SU-DHL-6 (cell line): ENCODE results near the gene PER2.
A peak's percentile ranks its signal among the peaks of the same experiment; 100 is the strongest.

ENCODE experiments used
- H2AFZ ChIP-seq: fragments of 200-600 bp; sonication (generic); 2 replicates; pipeline ENCODE4 v1.6.1; 2014; ENCODE audit warnings: low read depth, mild to moderate bottlenecking, moderate library complexity, mixed read lengths, antibody characterized with exemption, low read length; ENCODE audit not compliant: severe bottlenecking
- H3F3A ChIP-seq: fragments of 200-600 bp; shearing (Covaris generic); 2 replicates; pipeline ENCODE4 v1.6.0; 2016; ENCODE audit warnings: antibody characterized with exemption, mild to moderate bottlenecking; ENCODE audit not compliant: insufficient read depth
- H3K27ac ChIP-seq: fragments of 200-600 bp; sonication (generic); 2 replicates; pipeline ENCODE4 v1.5.1; 2016; ENCODE audit warnings: low read depth, mild to moderate bottlenecking, low read length, moderate library complexity, mixed read lengths
- H3K27me3 ChIP-seq: fragments of 200-600 bp; sonication (generic), shearing (Covaris generic); 2 replicates; pipeline ENCODE4 v1.6.0; 2014; ENCODE audit warnings: mild to moderate bottlenecking, low read length
- H3K36me3 ChIP-seq: fragments of 200-600 bp; sonication (generic); 2 replicates; pipeline ENCODE4 v1.6.1; 2014; ENCODE audit warnings: mild to moderate bottlenecking, low read length, mixed read lengths
- H3K4me2 ChIP-seq: fragments of 300-600, 200-600 bp; shearing (Covaris generic), sonication (generic); 2 replicates; pipeline ENCODE4 v1.6.0; 2014; ENCODE audit warnings: low read length, low read depth, mild to moderate bottlenecking; ENCODE audit not compliant: poor library complexity, severe bottlenecking
- H3K4me3 ChIP-seq: fragments of 200-600 bp; sonication (generic); 2 replicates; pipeline ENCODE4 v1.5.1; 2014; ENCODE audit warnings: antibody characterized with exemption, low read length, mild to moderate bottlenecking, mixed read lengths; ENCODE audit not compliant: insufficient read depth, poor library complexity, severe bottlenecking
- H3K79me2 ChIP-seq: fragments of 200-600 bp; sonication (generic); 2 replicates; pipeline ENCODE4 v1.6.1; 2014; ENCODE audit warnings: mild to moderate bottlenecking, low read length, moderate library complexity; ENCODE audit not compliant: insufficient read depth
- H3K9ac ChIP-seq: fragments of 200-600 bp; sonication (generic); 2 replicates; pipeline ENCODE4 v1.7.0; 2014; ENCODE audit warnings: mild to moderate bottlenecking, low read length
- H3K9me2 ChIP-seq: fragments of 200-600 bp; sonication (generic); replicated peaks from 2 replicates; pipeline ENCODE4 v1.6.1; 2014; ENCODE audit warnings: low read length; ENCODE audit not compliant: insufficient read depth
- H3K9me3 ChIP-seq: fragments of 200-600 bp; sonication (generic); 2 replicates; pipeline ENCODE4 v1.6.1; 2014; ENCODE audit warnings: low read length, mixed read lengths; ENCODE audit not compliant: insufficient read depth
- H4K20me1 ChIP-seq: fragments of 200-600 bp; sonication (generic); 2 replicates; pipeline ENCODE4 v1.6.1; 2014; ENCODE audit warnings: low read depth, mild to moderate bottlenecking, antibody characterized with exemption, low read length, moderate library complexity, mixed read lengths
- EZH2phosphoT487 ChIP-seq: fragments of 200-600 bp; sonication (generic), shearing (Covaris generic); conservative IDR thresholded peaks from 2 replicates; pipeline ENCODE4 v1.6.1; 2018; ENCODE audit warnings: mild to moderate bottlenecking, antibody characterized with exemption, low read length, moderate library complexity, mixed read lengths
- TF ChIP-seq, protein P1 (sequence below): fragments of 200-600 bp; sonication (generic); IDR thresholded peaks from one replicate; pipeline ENCODE4 v1.5.1; 2017; ENCODE audit warnings: antibody characterized with exemption, mild to moderate bottlenecking, low read length, moderate library complexity; ENCODE audit not compliant: insufficient read depth, poor library complexity, severe bottlenecking

PER2 gene

DNA sequence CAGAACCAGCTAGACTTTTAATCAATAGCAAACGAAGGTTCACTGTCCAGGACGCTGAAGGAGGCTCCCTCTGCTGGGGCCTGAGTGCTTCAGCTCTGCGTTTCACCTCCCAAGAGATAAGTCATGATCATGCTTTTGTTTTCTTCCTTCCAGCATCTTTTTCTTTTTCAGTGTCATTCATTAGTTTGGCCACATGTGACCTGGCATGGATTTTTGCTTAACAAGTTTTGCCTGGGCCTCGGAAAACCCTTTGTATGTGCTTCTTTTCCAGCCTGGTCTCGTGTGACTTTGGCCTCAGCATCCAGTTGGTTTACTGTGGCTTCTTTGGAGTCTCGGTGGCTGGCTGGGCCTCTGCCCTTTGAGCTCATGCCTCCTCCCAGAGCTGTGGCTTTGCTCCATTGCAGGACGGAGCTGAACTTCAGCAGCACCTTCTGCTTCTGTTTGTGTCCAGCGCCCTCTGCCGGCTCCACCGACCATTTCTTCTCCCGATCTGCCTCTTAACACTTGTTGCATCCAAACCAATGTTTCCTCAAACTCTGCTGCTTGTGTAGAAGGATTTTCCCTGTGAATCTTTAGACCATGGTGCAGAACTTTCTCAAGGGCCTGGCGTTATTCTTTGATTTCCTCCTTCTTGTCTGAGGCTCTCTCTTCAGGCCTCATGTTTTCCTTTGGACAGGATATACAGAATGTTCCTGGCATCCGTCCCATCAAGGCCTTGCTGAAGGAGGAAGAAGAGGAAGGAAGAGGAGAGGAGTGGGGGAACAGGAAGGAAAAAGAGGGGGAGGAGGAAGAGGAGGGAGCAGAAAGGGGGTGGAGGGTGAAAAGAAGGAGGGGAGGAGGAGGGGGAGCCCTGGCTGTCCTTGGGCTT, 25.0 kb downstream of the PER2 start:
- no peaks in the 10 kb centered on the region for H4K20me1 ChIP-seq
- no peak overlapping the region for H2AFZ ChIP-seq
- no peaks in the 10 kb centered on the region for H3K9me3 ChIP-seq
- H3F3A ChIP-seq = no peaks in the 10 kb centered on the region
- no peak overlapping the region for H3K27ac ChIP-seq
- no peaks in the 10 kb centered on the region for H3K79me2 ChIP-seq
- no peak overlapping the region for H3K4me3 ChIP-seq
- TF ChIP-seq EZH2phosphoT487 = no peak
- TF ChIP-seq, protein P1, sequence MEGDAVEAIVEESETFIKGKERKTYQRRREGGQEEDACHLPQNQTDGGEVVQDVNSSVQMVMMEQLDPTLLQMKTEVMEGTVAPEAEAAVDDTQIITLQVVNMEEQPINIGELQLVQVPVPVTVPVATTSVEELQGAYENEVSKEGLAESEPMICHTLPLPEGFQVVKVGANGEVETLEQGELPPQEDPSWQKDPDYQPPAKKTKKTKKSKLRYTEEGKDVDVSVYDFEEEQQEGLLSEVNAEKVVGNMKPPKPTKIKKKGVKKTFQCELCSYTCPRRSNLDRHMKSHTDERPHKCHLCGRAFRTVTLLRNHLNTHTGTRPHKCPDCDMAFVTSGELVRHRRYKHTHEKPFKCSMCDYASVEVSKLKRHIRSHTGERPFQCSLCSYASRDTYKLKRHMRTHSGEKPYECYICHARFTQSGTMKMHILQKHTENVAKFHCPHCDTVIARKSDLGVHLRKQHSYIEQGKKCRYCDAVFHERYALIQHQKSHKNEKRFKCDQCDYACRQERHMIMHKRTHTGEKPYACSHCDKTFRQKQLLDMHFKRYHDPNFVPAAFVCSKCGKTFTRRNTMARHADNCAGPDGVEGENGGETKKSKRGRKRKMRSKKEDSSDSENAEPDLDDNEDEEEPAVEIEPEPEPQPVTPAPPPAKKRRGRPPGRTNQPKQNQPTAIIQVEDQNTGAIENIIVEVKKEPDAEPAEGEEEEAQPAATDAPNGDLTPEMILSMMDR = peak; percentile 88
- no peaks in the 10 kb centered on the region for H3K9me2 ChIP-seq
- no peak overlapping the region for H3K4me2 ChIP-seq
- 0 out of 2 replicates have a peak, but pooled peaks cover 4% of the 10 kb centered on the region for H3K36me3 ChIP-seq
- no peak overlapping the region for H3K9ac ChIP-seq
- no peaks in the 10 kb centered on the region for H3K27me3 ChIP-seq

DNA sequence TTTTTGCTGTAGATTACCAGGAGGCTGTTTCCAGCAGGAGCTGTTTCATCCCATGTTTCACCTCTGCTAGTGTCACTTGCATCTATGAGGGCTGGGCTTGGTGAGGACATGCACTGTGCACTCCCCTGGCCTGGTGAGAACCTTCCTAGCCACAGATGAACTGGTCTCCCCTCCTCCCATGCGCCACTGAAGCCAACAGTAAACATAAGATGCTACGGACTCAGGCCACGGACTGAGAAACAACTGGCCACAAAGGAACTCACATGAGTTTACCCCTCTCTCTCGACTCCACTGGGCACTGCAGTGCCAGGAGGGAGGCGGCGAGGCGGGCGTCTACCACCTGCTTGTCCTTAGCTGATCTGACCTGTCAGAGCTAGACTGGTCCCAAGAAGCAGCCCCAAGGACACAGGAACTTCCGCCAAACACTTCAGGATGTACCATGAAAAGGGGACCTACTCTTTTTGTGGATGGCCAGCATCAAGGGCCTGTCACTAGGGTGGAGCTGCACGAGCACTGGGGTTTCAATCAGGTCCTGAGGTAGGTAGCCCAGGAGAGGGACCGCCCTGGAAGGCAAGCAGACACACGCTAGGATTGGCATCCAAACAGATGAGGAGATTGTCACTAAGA, 25.8 kb downstream of the PER2 start:
- no peak overlapping the region for H3K4me2 ChIP-seq
- no peak overlapping the region for H3K27ac ChIP-seq
- TF ChIP-seq, protein P1 = no peak
- no peak for TF ChIP-seq EZH2phosphoT487
- H3K27me3 ChIP-seq = no peaks in the 10 kb centered on the region
- no peaks in the 10 kb centered on the region for H3K9me3 ChIP-seq
- H3K36me3 ChIP-seq = 0 out of 2 replicates have a peak, but pooled peaks cover 4% of the 10 kb centered on the region
- H3F3A ChIP-seq = no peaks in the 10 kb centered on the region
- H3K9me2 ChIP-seq = no peaks in the 10 kb centered on the region
- no peak overlapping the region for H3K9ac ChIP-seq
- H3K4me3 ChIP-seq = no peak overlapping the region
- H4K20me1 ChIP-seq = no peaks in the 10 kb centered on the region
- H3K79me2 ChIP-seq = no peaks in the 10 kb centered on the region
- no peak overlapping the region for H2AFZ ChIP-seq

DNA sequence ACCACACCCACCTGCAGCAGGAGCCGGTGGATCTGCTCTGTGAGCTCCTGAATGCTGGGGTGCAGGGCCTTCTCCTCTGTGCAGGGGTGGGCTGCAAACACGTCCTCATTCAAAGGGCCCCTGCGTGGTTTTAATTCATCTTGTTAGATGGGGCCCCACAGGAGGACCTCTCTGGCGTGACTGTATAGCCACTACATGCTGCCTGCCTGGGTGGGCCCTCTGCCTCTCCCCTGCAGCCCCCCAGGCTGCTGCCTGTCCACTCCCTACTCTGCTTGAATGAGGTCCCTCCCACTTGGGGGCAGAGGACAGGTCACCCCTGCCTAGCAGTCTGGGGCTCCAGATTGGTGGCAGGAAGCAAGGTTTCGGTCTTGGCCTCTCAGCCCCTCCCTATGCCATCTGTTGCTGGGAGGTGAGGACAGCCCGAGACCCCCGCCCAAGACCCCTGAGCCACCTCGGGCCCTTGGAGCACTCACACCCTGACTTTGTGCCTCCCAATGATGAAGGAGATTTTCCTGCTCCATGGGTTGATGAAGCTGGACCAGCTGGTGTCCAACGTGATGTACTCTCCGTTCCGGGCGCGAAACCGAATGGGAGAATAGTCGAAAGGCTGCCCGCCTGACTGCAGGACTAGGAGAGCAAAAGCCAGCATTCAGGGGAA, 26.6 kb downstream of the PER2 start:
- H3K79me2 ChIP-seq = no peaks in the 10 kb centered on the region
- no peak overlapping the region for H3K9ac ChIP-seq
- no peak overlapping the region for H3K4me3 ChIP-seq
- 0 out of 2 replicates have a peak, but pooled peaks cover 4% of the 10 kb centered on the region for H3K36me3 ChIP-seq
- H4K20me1 ChIP-seq = no peaks in the 10 kb centered on the region
- H3F3A ChIP-seq = no peaks in the 10 kb centered on the region
- no peaks in the 10 kb centered on the region for H3K9me3 ChIP-seq
- TF ChIP-seq, protein P1 = no peak
- no peak for TF ChIP-seq EZH2phosphoT487
- H3K9me2 ChIP-seq = no peaks in the 10 kb centered on the region
- no peak overlapping the region for H3K4me2 ChIP-seq
- no peaks in the 10 kb centered on the region for H3K27me3 ChIP-seq
- H3K27ac ChIP-seq = no peak overlapping the region
- no peak overlapping the region for H2AFZ ChIP-seq
